Caco-2 (cell line): ENCODE data around the gene MLN. TPM values are rescaled to one million over a fixed set of nuclear protein-coding genes. Genes with fewer than 3 reads are reported as not detected.

Source experiments
- BruUV-seq: library from RNA; stranded (reverse); fragments of 400-500 nt; replicated peaks from 2 replicates; lab custom pipeline; 2021; lab: Mats Ljungman, UMichigan
- CTCF ChIA-PET: fragments of 300-600 bp; sonication (Branson Sonifier 250); formaldehyde crosslinking; loops from one replicate; lab custom pipeline; 2022; ENCODE audit warnings: antibody characterized with exemption; lab: Charles Lee
- POLR2A ChIA-PET: fragments of 300-600 bp; sonication (Branson Sonifier 250); formaldehyde crosslinking; loops from one replicate; lab custom pipeline; 2022; ENCODE audit warnings: antibody characterized with exemption; lab: Charles Lee
- DNase-seq, 2 experiments: peaks; one replicate each; pipeline versions ENCODE4 v3.0.0 to v3.0.0-alpha.2; 2020 to 2022
- H3K27me3 ChIP-seq: replicated peaks from 2 replicates; pipeline ENCODE4 v1.6.0; 2011; ENCODE audit warnings: low read length; ENCODE audit not compliant: control insufficient read depth, insufficient read depth
- H3K36me3 ChIP-seq: 2 replicates; pipeline ENCODE4 v1.5.1; 2011; ENCODE audit warnings: low read length; ENCODE audit not compliant: control insufficient read depth, insufficient read depth
- H3K4me1 ChIP-seq: fragments of 250-450 bp; sonication (Bioruptor Pico); 2 replicates; pipeline ENCODE4 v1.5.1; 2020; ENCODE audit warnings: mild to moderate bottlenecking
- H3K4me3 ChIP-seq: 2 replicates; pipeline ENCODE4 v1.5.1; 2011; ENCODE audit warnings: low read depth, mild to moderate bottlenecking, control low read depth, low read length
- H3K9me3 ChIP-seq: fragments of 250-450 bp; sonication (Bioruptor Pico); 2 replicates; pipeline ENCODE4 v1.5.1; 2020; ENCODE audit warnings: mild to moderate bottlenecking, moderate library complexity
- H3K27ac Mint-ChIP-seq: one replicate; pipeline ENCODE4 v1.8.0; 2022; ENCODE audit warnings: mixed read lengths; ENCODE audit not compliant: unreplicated experiment
- H3K27me3 Mint-ChIP-seq: one replicate; pipeline ENCODE4 v1.8.0; 2022; ENCODE audit warnings: mixed read lengths; ENCODE audit not compliant: insufficient read depth, unreplicated experiment
- H3K36me3 Mint-ChIP-seq: one replicate; pipeline ENCODE4 v1.8.0; 2022; ENCODE audit warnings: mild to moderate bottlenecking, mixed read lengths; ENCODE audit not compliant: insufficient read depth, unreplicated experiment
- H3K4me1 Mint-ChIP-seq: one replicate; pipeline ENCODE4 v1.8.0; 2022; ENCODE audit warnings: low read depth, mixed read lengths; ENCODE audit not compliant: unreplicated experiment
- H3K4me3 Mint-ChIP-seq: one replicate; pipeline ENCODE4 v1.8.0; 2022; ENCODE audit warnings: mild to moderate bottlenecking, moderate library complexity, mixed read lengths; ENCODE audit not compliant: unreplicated experiment
- H3K9me3 Mint-ChIP-seq: one replicate; pipeline ENCODE4 v1.8.0; 2022; ENCODE audit warnings: mixed read lengths; ENCODE audit not compliant: unreplicated experiment
- intact Hi-C: fragments of 100-400 bp; cut with micrococcal nuclease; formaldehyde crosslinking; loops from one replicate; pipeline ENCODE4 v1.10.0; 2022; ENCODE audit not compliant: unreplicated experiment
- total RNA-seq: library from RNA; stranded (reverse); gene quantifications from 2 replicates; pipeline ENCODE4 v1.2.3, GENCODE V29; 2022
- TF ChIP-seq, protein P1 (sequence below), 2 experiments: fragments of 200-600 bp in 1 of 2; IDR thresholded peaks; 1 replicate in 1 of 2; 2 replicates in 1 of 2; pipeline versions ENCODE4 v1.5.1 to v1.8.0; 2011 to 2022; ENCODE audit warnings: antibody characterized with exemption in 1 of 2, control low read depth in 1 of 2, inconsistent platforms in 1 of 2, low read depth in 1 of 2, low read length in 1 of 2, mild to moderate bottlenecking in 1 of 2, moderate library complexity in 1 of 2; ENCODE audit not compliant: insufficient read depth in 1 of 2, severe bottlenecking in 1 of 2, unreplicated experiment in 1 of 2

Gene MLN
- total RNA-seq, 1 experiment from 2014 or later: not detected

DNA sequence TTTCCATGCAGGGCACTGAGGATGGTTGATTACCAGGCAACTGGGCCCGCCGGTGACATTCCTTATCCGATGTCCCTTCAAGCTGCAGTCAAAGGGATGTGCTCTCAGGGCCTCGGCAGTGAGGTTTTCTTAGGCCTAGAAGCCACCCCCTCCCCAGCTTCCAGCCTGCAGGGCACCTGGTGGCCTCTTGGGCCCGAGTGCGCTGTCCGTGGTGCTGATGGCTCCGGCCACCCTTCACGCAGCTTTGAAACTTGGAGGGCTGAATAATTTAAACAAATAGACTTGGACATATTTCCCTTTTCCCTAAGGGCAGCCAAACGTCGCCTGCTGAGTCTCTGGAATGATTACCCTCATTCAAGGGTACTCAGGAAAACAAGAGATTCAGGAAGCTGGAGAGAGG is 8.9 kb upstream of the MLN start:
- intact Hi-C loops: loop anchor here (10.0 kb wide), 1 partner anchor 322 kb away; no protein-coding TSS in a partner anchor
- TF ChIP-seq, protein P1, sequence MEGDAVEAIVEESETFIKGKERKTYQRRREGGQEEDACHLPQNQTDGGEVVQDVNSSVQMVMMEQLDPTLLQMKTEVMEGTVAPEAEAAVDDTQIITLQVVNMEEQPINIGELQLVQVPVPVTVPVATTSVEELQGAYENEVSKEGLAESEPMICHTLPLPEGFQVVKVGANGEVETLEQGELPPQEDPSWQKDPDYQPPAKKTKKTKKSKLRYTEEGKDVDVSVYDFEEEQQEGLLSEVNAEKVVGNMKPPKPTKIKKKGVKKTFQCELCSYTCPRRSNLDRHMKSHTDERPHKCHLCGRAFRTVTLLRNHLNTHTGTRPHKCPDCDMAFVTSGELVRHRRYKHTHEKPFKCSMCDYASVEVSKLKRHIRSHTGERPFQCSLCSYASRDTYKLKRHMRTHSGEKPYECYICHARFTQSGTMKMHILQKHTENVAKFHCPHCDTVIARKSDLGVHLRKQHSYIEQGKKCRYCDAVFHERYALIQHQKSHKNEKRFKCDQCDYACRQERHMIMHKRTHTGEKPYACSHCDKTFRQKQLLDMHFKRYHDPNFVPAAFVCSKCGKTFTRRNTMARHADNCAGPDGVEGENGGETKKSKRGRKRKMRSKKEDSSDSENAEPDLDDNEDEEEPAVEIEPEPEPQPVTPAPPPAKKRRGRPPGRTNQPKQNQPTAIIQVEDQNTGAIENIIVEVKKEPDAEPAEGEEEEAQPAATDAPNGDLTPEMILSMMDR (IDR thresholded peaks at IDR 0.05; ENCODE audit: insufficient read depth in 1 of 2, low read depth in 1 of 2, low read length in 1 of 2, severe bottlenecking in 1 of 2, unreplicated experiment in 1 of 2): peak; percentile 28 to 63
- ChIA-PET CTCF (interaction anchor here (0.9 kb wide), 1 partner anchor 16 kb away, joined by 3 read pairs; no protein-coding TSS in a partner anchor), POLR2A (no interaction called here)
- Mint-ChIP-seq H3K36me3 (no peaks in the 10 kb centered on the region), H3K27me3 (peaks cover 29% of the 10 kb centered on the region), H3K9me3 (no peaks in the 10 kb centered on the region), H3K27ac (no peak overlapping the region), H3K4me3 (no peak overlapping the region), H3K4me1 (no peaks in the 10 kb centered on the region)
- H3K4me3 ChIP-seq: no peak overlapping the region
- H3K4me1 ChIP-seq: no peaks in the 10 kb centered on the region
- DNase-seq: peak; percentile 69 to 85
- H3K9me3 ChIP-seq: no peaks in the 10 kb centered on the region
- no peaks in the 10 kb centered on the region for H3K36me3 ChIP-seq
- no TSS peak for BruUV-seq
- H3K27me3 ChIP-seq: no peaks in the 10 kb centered on the region

DNA sequence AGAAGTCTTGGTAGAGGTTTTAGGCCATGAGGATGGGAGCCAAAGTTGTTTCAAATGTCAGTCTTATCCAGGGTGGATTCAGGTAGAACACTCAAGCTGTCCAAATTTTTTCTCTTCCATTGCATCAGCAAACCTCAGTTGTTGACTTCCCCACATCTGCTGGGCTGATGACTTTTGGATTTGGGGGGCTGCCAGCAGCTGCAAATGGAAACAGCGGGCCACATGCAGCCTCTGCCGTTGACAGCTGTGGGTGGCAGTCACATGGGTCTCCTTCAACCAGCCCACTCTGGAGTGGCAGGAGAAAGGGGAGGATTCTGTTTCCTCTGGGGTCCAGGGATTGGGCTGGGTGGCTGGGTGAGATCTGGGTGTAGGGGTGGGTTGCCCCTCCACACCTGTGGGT is 5.8 kb upstream of the MLN start:
- no peak overlapping the region for H3K4me3 ChIP-seq
- H3K36me3 ChIP-seq: no peaks in the 10 kb centered on the region
- Mint-ChIP-seq H3K36me3 (no peaks in the 10 kb centered on the region), H3K4me3 (no peak overlapping the region), H3K4me1 (no peaks in the 10 kb centered on the region), H3K27ac (no peak overlapping the region), H3K9me3 (no peaks in the 10 kb centered on the region), H3K27me3 (peaks cover 31% of the 10 kb centered on the region)
- no peaks in the 10 kb centered on the region for H3K9me3 ChIP-seq
- H3K27me3 ChIP-seq: no peaks in the 10 kb centered on the region; the same call in none of the 2 replicates
- H3K4me1 ChIP-seq: no peaks in the 10 kb centered on the region
- TF ChIP-seq, protein P1 (IDR thresholded peaks at IDR 0.05; ENCODE audit: insufficient read depth in 1 of 2, low read depth in 1 of 2, low read length in 1 of 2, severe bottlenecking in 1 of 2, unreplicated experiment in 1 of 2): no peak
- no TSS peak for BruUV-seq
- DNase-seq: no peak
- intact Hi-C loops: no loop called here
- POLR2A ChIA-PET: no interaction called here
- CTCF ChIA-PET: no interaction called here

DNA sequence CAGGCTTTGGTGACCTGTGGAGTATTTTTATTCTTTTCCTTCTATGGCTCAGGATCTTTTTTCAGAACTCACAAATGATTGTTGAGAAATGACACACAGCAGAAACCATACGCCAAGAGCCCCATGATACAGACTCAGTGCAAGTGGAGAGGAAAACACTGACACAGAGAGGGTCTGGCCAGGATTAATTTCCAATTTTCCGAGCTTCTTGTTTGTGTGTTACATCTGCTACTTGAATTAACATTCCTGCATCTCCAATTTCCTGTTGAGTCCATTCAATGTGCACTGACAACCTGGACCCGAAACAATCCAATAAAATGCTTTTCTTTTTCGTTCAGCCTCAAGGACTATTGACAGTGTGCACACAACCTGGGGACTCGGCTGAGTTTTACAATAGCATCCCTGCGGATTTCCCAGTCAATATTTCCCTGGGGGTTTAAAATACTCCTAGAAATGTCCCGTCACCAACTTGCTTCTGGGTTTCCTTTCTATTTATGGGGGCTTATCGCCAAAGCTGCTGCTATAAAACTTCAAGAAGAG is 4.9 kb upstream of the MLN start:
- no peaks in the 10 kb centered on the region for H3K9me3 Mint-ChIP-seq
- DNase-seq: no peak
- POLR2A ChIA-PET: no interaction called here
- H3K27ac Mint-ChIP-seq: no peak overlapping the region
- H3K27me3 Mint-ChIP-seq: peaks cover 34% of the 10 kb centered on the region
- BruUV-seq: no TSS peak
- intact Hi-C loops: no loop called here
- no peaks in the 10 kb centered on the region for H3K36me3 Mint-ChIP-seq
- H3K4me3 Mint-ChIP-seq: no peak overlapping the region
- no peaks in the 10 kb centered on the region; the same call in none of the 2 replicates for H3K27me3 ChIP-seq
- no peak overlapping the region for H3K4me3 ChIP-seq
- H3K9me3 ChIP-seq: no peaks in the 10 kb centered on the region
- TF ChIP-seq, protein P1 (IDR thresholded peaks at IDR 0.05; ENCODE audit: insufficient read depth in 1 of 2, low read depth in 1 of 2, low read length in 1 of 2, severe bottlenecking in 1 of 2, unreplicated experiment in 1 of 2): no peak
- H3K4me1 Mint-ChIP-seq: no peaks in the 10 kb centered on the region
- no peaks in the 10 kb centered on the region for H3K36me3 ChIP-seq
- CTCF ChIA-PET: no interaction called here
- H3K4me1 ChIP-seq: no peaks in the 10 kb centered on the region
